Measurements from ENCODE around the gene FANCF. TPM values are rescaled to one million over a fixed set of nuclear protein-coding genes. Genes with fewer than 3 reads are reported as not detected.

Gene FANCF
- total RNA-seq, 2 donors from 2014 or later: 7.3 to 10.9 TPM

- Mint-ChIP-seq H3K9me3 (no peaks in the 10 kb centered on the region), H3K4me1 (no peaks in the 10 kb centered on the region), H3K4me3 (no peak overlapping the region), H3K27ac (no peak overlapping the region), H3K27me3 (no peaks in the 10 kb centered on the region), H3K36me3 (ENCODE audit: low read depth) (no peaks in the 10 kb centered on the region)
- ATAC-seq (replicated peaks): no peak
Measured at GRCh38 chr11:22582151-22582410, 43.5 kb downstream of the FANCF start.

DNA sequence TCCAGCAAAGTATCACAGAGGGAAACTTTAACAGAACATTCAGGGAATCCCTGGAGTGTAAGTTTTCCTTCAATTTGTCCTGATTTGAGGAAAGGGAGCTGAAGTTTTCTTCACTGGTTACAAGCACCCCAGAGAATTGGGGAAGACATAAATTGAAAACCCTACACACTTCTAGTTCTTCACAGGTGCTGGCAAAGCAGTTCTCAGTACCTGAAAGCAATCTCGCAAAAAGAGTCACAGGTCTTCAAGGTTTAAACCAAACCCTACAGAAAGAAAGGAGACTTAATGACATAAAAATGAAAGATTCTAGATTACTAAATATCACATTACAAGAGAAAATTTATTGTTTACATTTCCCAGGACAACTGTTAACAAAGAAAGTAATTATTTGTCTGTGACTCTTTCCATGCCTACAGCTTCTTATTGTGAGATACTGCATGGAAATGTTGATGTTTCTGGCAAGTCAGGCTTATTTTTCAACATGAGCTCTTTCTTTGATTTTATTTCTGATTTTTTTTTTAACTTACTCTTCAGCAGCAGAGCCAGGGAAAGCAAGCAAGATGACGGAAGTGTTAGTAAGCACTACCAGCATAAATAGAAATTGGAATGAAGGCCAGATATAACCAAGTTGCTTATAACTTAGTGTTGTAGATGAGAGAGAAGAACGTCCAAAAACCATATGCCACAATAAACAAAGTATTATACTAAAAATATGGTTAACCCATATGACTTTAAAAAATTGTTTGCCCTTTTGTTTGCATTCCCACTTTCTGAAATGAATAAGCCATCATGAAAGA, 44.1 kb downstream of the FANCF start:
- no peaks in the 10 kb centered on the region for H3K36me3 Mint-ChIP-seq (ENCODE audit: low read depth)

GRCh38 chr11:22577854-22578253, 47.8 kb downstream of the FANCF start:
- Mint-ChIP-seq H3K36me3 (ENCODE audit: low read depth) (no peaks in the 10 kb centered on the region), H3K4me1 (no peaks in the 10 kb centered on the region), H3K9me3 (no peaks in the 10 kb centered on the region), H3K27me3 (peaks cover 4% of the 10 kb centered on the region), H3K4me3 (no peak overlapping the region), H3K27ac (no peak overlapping the region)
- ATAC-seq (replicated peaks): peak; percentile 9

More for the DNA sequence above, 44.1 kb downstream of the FANCF start:
- ATAC-seq (replicated peaks): no peak
- no peaks in the 10 kb centered on the region for H3K4me1 Mint-ChIP-seq
- H3K27me3 Mint-ChIP-seq: no peaks in the 10 kb centered on the region
- no peak overlapping the region for H3K27ac Mint-ChIP-seq
- no peaks in the 10 kb centered on the region for H3K9me3 Mint-ChIP-seq
- no peak overlapping the region for H3K4me3 Mint-ChIP-seq

Other genes with a start within 250 kb of the FANCF start
- 1 to 10 TPM; 1.2 to 1.5 TPM for gene GAS2, start 40.8 kb upstream of the FANCF start, total RNA-seq
- 10 to 100 TPM; 42.7 to 42.9 TPM for gene SVIP, start 204.0 kb upstream of the FANCF start, total RNA-seq
- gene CCDC179, start 234.7 kb upstream of the FANCF start, total RNA-seq: not detected